Measurements from ENCODE around the gene APOBEC3B. TPM values are rescaled to one million over a fixed set of nuclear protein-coding genes. Genes with fewer than 3 reads are reported as not detected.

APOBEC3B gene
- total and polyA plus RNA-seq, 9 of the 15 experiments (the other 6 are each of a cell fraction or from before 2014, with no cell fraction given): 5.9 to 166 (median 43.2) TPM

DNA sequence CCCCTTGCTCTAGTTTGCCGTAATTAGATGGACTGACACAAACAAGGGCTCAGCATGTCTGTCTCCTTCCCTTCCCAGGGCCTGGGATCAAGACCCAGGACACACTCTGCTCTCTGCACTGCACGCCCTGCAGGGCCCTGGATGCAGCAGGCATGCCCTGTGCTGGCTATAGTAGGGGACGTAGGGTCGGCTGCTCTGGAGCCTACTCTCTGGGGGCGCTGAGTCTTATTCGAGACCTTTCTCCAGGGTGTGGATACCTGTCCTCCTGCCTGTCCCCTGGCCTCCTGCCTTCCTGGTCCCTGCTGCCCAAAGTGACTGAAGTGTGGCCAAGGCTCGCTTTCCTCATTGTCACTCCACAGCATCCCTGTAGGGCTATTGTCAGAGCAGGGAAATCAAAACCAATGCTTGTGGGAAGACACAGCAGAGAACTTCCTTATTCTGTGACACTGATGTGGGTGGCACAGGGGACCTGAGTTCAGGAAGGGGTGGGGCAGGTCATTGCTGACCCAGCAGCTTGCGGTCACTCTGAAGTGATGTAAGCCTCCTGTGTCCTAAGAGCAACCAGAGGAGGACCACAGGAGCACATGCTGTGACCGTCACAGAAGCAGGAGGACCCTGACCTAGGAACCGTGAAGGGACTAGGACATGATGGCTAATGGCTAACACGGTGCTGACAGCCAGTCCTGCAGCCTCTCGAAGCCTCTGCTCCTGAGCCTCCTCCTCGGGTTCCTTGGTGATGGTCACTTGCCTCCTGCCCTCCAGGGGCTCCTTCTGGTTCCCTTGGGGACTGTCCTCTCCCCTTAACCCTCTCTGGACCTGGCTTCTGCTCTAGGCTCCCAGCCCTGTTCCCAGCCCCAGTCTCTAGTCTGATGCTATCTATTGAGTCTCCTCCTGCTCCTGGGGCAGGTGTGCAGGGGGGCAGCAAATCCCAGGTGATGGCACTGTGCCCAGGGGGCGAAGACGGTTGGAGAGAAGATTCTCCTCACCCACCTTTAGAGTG lies 14.4 kb upstream of the APOBEC3B start:
- ATAC-seq: peak; percentile 65
- Histone ChIP-seq H3K9ac (ENCODE audit: insufficient read depth in 1 of 2, low read depth in 2 of 2, low read length in 2 of 2) (peak overlapping the region in 1 of 2 experiments; percentile 48; a peak in 2 of 4 replicates), H3K4me3 (no peak overlapping the region), H3K79me2 (ENCODE audit: control insufficient read depth, insufficient read depth, low read length) (no peaks in the 10 kb centered on the region), H3K4me1 (replicated peaks in 1 of 2; ENCODE audit: control insufficient read depth in 2 of 2, insufficient read depth in 2 of 2, low read length in 2 of 2) (peaks cover 10 to 37% of the 10 kb centered on the region in 2 experiments; a peak in 4 of 5 replicates), H3K9me1 (ENCODE audit: control insufficient read depth, insufficient read depth, low read length) (no peaks in the 10 kb centered on the region), H3K27me3 (ENCODE audit: control insufficient read depth in 2 of 2, insufficient read depth in 2 of 2, low read length in 2 of 2) (peaks cover 0 to 31% of the 10 kb centered on the region in 2 experiments; a peak in 3 of 5 replicates), H2AFZ (ENCODE audit: low read depth, low read length) (no peak overlapping the region), H3K27ac (ENCODE audit: extremely low read depth, low read depth, low read length) (no peak overlapping the region), H3K36me3 (ENCODE audit: control insufficient read depth, insufficient read depth, low read length) (no peaks in the 10 kb centered on the region), H3K9me3 (replicated peaks; ENCODE audit: control insufficient read depth, insufficient read depth, low read depth, low read length) (no peaks in the 10 kb centered on the region), H3K4me2 (ENCODE audit: insufficient read depth, low read length) (no peak overlapping the region), H4K20me1 (replicated peaks; ENCODE audit: control insufficient read depth, insufficient read depth, low read length) (no peaks in the 10 kb centered on the region)
- CTCF ChIA-PET (ENCODE audit: low intra/inter-chr PET ratio): interaction anchor here (0.5 kb wide), 1 partner anchor 35 kb away, joined by 4 read pairs; no protein-coding TSS in a partner anchor
- BruUV-seq (replicated peaks): no TSS peak
- WGBS (ENCODE audit: insufficient coverage, low coverage, missing lambda C conversion rate): 13% methylated on average over 13 of the region's 15 CpGs
- peak in 2 of 4 experiments; percentile 36 to 37 for DNase-seq (ENCODE audit: extremely low read depth in 1 of 4, low spot score in 3 of 4)
- intact Hi-C loops (cut with micrococcal nuclease) (no loop called here), in situ Hi-C loops (cut with MboI) (no loop called here)
- FAIRE-seq: peak; percentile 11
- POLR2A ChIA-PET: interaction anchor here (0.6 kb wide), 1 partner anchor 247 kb away, joined by 3 read pairs; no protein-coding TSS in a partner anchor
- TF ChIP-seq, protein P1, sequence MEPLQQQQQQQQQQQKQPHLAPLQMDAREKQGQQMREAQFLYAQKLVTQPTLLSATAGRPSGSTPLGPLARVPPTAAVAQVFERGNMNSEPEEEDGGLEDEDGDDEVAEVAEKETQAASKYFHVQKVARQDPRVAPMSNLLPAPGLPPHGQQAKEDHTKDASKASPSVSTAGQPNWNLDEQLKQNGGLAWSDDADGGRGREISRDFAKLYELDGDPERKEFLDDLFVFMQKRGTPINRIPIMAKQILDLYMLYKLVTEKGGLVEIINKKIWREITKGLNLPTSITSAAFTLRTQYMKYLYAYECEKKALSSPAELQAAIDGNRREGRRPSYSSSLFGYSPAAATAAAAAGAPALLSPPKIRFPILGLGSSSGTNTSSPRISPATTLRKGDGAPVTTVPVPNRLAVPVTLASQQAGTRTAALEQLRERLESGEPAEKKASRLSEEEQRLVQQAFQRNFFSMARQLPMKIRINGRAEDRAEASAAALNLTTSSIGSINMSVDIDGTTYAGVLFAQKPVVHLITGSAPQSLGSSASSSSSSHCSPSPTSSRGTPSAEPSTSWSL (CRISPR knock-in tag; IDR thresholded peaks at IDR 0.05; ENCODE audit: borderline replicate concordance): no peak
- TF ChIP-seq, protein P2, sequence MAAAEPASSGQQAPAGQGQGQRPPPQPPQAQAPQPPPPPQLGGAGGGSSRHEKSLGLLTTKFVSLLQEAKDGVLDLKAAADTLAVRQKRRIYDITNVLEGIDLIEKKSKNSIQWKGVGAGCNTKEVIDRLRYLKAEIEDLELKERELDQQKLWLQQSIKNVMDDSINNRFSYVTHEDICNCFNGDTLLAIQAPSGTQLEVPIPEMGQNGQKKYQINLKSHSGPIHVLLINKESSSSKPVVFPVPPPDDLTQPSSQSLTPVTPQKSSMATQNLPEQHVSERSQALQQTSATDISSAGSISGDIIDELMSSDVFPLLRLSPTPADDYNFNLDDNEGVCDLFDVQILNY (CRISPR knock-in tag; IDR thresholded peaks at IDR 0.05): no peak
- TF ChIP-seq ESRRA (IDR thresholded peaks at IDR 0.05; ENCODE audit: borderline replicate concordance, low read depth) (peak; percentile 84; the same call in 1 of the 2 replicates), ATF7 (IDR thresholded peaks at IDR 0.05) (peak; percentile 66; the same call in 1 of the 2 replicates), NRF1 (conservative IDR thresholded peaks at IDR 0.05 in 1 of 2, IDR thresholded peaks at IDR 0.05 in 1 of 2) (0 out of 4 replicates have a peak, but pooled peaks of 1 of the 2 experiments have one; percentile 30), CHD4 (IDR thresholded peaks at IDR 0.05; ENCODE audit: insufficient read depth, insufficient replicate concordance, low read depth, low read length, poor library complexity, severe bottlenecking) (no peak), EP300 (IDR thresholded peaks at IDR 0.05; ENCODE audit: low read length) (no peak), MEIS2 (IDR thresholded peaks at IDR 0.05; ENCODE audit: partially characterized antibody) (peak; percentile 22), C11orf30 (IDR thresholded peaks at IDR 0.05; ENCODE audit: low read depth) (peak; percentile 40; the same call in 1 of the 2 replicates), CREM (IDR thresholded peaks at IDR 0.05; ENCODE audit: low read depth) (peak; percentile 30; the same call in 1 of the 2 replicates), ZNF263 (CRISPR knock-in tag; IDR thresholded peaks at IDR 0.05; ENCODE audit: borderline replicate concordance) (peak; percentile 84)
- TF ChIP-seq, protein P3, sequence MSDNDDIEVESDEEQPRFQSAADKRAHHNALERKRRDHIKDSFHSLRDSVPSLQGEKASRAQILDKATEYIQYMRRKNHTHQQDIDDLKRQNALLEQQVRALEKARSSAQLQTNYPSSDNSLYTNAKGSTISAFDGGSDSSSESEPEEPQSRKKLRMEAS (CRISPR knock-in tag; IDR thresholded peaks at IDR 0.05): 0 out of 2 replicates have a peak, but pooled peaks have one; percentile 29
- TF ChIP-seq, protein P4, sequence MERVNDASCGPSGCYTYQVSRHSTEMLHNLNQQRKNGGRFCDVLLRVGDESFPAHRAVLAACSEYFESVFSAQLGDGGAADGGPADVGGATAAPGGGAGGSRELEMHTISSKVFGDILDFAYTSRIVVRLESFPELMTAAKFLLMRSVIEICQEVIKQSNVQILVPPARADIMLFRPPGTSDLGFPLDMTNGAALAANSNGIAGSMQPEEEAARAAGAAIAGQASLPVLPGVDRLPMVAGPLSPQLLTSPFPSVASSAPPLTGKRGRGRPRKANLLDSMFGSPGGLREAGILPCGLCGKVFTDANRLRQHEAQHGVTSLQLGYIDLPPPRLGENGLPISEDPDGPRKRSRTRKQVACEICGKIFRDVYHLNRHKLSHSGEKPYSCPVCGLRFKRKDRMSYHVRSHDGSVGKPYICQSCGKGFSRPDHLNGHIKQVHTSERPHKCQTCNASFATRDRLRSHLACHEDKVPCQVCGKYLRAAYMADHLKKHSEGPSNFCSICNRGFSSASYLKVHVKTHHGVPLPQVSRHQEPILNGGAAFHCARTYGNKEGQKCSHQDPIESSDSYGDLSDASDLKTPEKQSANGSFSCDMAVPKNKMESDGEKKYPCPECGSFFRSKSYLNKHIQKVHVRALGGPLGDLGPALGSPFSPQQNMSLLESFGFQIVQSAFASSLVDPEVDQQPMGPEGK (CRISPR knock-in tag; IDR thresholded peaks at IDR 0.05; ENCODE audit: borderline replicate concordance): no peak

Data from K562 (cell line).